Measurements from ENCODE around the gene CLTC.

Gene CLTC

DNA sequence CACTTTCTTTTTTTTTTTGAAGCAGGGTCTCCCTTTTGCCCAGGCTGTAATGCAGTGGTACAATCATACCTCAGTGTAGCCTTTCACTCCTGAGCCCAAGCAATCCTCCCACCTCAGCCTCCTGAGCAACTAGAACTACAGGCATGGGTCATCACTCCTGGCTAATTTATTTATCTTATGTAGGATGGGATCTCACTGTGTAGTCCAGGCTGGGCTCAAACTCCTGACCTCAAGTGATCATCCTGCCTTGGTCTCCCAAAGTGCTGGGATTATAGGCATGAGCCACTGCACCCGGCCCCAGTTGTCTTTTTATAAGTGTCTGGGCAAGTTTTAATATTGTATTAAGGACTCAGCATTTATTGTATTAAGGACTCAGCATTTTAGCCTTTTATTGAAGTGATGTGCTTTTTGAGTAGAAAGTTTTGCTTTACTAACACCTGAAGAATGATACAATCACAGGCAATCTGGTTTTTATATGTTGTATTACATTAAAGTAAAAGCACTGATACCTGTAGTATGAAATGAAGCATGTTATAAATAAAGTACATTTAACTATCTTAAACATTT is 110.7 kb downstream of the CLTC start:
- DNase-seq: no peak

DNA sequence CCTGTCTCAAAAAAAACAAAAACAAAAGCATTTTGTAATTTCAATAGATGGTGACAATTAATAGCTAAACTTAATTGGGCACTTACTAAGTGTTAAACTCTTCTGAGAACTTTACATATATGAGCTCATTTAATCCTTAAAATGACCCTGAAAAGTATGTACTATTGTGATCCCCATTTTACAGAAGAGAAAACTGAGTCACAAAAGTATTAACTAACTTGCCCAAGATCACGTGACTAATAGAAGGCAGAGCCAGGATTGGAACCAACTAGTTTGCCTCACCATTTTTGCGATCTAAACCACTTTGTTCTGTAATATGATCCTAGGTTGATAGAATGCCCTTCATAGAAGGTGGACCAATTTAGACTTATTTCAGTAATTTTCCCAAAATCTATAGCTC is 114.0 kb downstream of the CLTC start:
- no peak for DNase-seq

DNA sequence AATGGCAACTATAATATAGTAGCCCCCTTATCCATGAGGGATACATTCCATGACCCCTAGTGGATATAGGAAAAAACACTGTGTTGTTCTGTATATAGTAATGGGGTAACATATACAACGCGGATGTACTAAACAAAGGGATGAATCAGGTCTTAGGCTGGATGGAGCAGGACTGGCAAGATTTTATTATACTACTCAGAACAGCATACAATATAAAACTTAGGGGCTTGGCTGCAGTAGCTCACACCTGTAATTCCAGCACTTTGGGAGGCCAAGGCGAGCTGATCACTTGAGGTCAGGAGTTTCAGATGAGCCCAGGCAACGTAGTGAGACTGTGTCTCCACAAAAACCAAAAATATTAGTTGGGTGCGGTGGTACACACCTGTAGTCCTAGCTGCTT is 114.5 kb downstream of the CLTC start:
- DNase-seq: no peak

DNA sequence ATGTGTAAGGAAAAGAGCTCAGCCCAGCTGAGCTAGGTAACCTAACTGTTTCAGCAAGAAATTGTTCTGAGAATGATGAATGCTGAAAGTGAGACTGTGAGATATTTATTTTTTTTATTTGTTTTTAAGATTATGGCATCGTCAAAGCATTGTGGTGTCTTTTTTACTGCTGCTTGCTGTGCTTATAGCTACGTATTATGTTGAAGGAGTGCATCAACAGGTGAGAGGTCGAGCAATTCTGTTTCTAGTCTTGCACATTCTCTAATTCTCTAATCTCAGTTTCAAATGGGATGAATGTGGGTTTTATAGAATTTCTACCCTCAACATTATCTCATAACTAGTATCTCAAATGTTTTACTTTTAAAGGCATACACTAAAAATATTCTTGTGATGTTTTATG is 117.6 kb downstream of the CLTC start:
- DNase-seq: no peak

DNA sequence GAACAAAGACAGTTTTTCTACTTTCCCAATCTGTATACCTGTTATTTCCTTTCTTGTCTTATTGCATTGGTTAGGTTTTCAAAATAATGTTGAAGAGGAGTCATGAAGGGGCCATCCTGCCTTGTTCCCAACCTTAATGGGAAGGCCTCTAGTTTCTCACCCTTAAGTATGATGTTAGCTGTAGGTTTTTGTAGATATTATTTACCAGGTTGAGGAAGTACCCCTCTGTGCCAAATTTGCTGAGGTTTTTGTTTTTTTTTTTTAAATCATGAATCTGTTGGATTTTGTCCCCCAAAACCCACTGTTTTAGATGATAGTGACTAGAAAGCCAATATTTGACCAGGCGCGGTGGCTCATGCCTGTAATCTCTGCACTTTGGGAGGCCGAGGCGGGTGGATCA is 124.1 kb downstream of the CLTC start:
- no peak for DNase-seq

DNA sequence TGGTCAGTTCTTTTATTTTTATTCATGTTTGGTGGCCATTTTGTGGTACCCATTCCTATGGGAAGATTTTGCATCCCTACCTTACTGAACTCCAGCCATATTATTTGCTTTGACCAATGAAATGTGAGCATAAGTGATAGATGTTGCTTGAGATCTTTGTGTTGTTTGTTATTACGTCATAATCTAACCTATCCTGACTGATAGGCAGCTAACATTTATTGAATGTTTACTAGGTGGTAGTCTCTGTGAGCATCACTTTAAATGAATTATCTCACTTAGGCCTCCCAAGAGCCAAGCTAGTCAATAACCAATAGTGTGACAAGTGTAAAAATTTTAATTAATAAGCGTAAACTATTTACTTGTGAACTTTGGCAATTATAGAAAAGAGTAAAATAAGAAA is 125.3 kb downstream of the CLTC start:
- DNase-seq: no peak
